Erythroblast (primary cell): ENCODE results near the gene ACSL3.

ENCODE experiments used
- GATA1 ChIP-seq: IDR thresholded peaks from 2 replicates; pipeline ENCODE4 v1.6.1; 2011; ENCODE audit warnings: low read depth, mild to moderate bottlenecking, control low read depth, low read length, moderate library complexity
- POLR2A ChIP-seq: IDR thresholded peaks from 2 replicates; pipeline ENCODE4 v1.6.1; 2011; ENCODE audit warnings: mild to moderate bottlenecking, low read length

DNA sequence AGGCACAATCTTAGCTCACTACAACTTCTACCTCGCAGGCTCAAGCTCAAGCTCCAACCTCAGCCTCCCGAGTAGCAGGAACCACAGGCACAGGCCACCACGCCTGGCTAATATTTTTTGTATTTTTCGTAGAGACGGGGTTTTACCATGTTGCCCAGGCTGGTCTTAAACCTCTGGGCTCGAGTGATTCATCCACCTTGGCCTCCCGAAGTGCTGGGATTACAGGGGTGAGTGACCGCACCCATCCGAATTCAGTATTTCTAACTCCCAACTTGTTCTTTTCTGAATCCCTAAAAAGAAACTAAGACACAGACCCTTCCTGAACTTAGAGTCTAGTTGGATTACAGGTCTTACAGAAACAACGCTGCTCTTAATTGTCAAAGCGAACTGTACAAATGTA is 32.3 kb upstream of the ACSL3 start:
- TF ChIP-seq POLR2A: no peak
- no peak for TF ChIP-seq GATA1
